ENCODE measurements around the gene SLC66A3. TPM values are rescaled to one million over a fixed set of nuclear protein-coding genes. Genes with fewer than 3 reads are reported as not detected.

The SLC66A3 gene
- total RNA-seq, 1 experiment from 2014 or later = 19.2 TPM

- Histone ChIP-seq H3K9ac (ENCODE audit: low read length) (no peak overlapping the region), H3K79me2 (ENCODE audit: low read length) (no peaks in the 10 kb centered on the region), H3K27me3 (ENCODE audit: low read length) (no peaks in the 10 kb centered on the region), H3K4me3 (ENCODE audit: low read length) (no peak overlapping the region), H3K4me2 (ENCODE audit: low read length) (no peak overlapping the region), H3F3A (ENCODE audit: low read length, unreplicated experiment) (no peaks in the 10 kb centered on the region), H3K4me1 (ENCODE audit: insufficient read depth, low read length) (no peaks in the 10 kb centered on the region), H3K36me3 (ENCODE audit: low read depth, low read length) (peaks cover 6% of the 10 kb centered on the region; the same call in 1 of the 2 replicates), H3K9me2 (replicated peaks; ENCODE audit: low read length) (no peaks in the 10 kb centered on the region), H4K20me1 (ENCODE audit: low read length) (no peaks in the 10 kb centered on the region), H3K9me3 (ENCODE audit: low read length) (no peaks in the 10 kb centered on the region), H2AFZ (ENCODE audit: low read length) (no peak overlapping the region), H3K27ac (ENCODE audit: low read length) (no peak overlapping the region)
- intact Hi-C loops (cut with micrococcal nuclease) = no loop called here
- no peak for DNase-seq
- POLR2A ChIA-PET (ENCODE audit: unreplicated experiment) = no interaction called here
- TF ChIP-seq EZH2phosphoT487 (IDR thresholded peaks at IDR 0.05; ENCODE audit: borderline replicate concordance, low read length) (no peak), EZH2 (IDR thresholded peaks at IDR 0.05; ENCODE audit: low read length, unreplicated experiment) (no peak), CTCF (conservative IDR thresholded peaks at IDR 0.05; ENCODE audit: low read depth, low read length) (no peak)
- CTCF ChIA-PET = no interaction called here
- no peak for ATAC-seq
- TSS peak; percentile 0 for BruUV-seq (replicated peaks)
Observed at GRCh38 chr2:11179899-11180298, 24.6 kb downstream of the SLC66A3 start.

DNA sequence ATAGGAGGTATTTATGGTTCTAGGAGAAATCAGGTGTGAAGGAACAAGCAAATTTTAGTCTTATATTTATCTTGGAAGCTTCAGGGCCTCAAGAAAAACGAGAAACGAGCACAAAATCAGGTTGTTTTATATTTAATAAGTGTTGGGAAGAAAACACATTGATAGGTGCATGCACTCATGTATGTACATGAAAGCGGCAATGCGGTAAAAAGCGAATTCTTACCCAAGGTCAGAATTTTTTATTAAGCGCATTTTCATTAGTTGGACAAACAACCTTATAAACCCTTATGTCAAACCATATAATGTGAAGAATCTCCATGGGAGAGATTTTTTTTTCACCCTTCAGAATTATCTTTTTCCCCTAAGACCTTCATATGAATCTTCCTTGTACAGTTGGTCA lies 25.4 kb downstream of the SLC66A3 start:
- H3K27ac ChIP-seq (ENCODE audit: low read length) = no peak overlapping the region
- no peak for DNase-seq
- no peak overlapping the region for H2AFZ ChIP-seq (ENCODE audit: low read length)
- H3K79me2 ChIP-seq (ENCODE audit: low read length) = no peaks in the 10 kb centered on the region
- H3K36me3 ChIP-seq (ENCODE audit: low read depth, low read length) = peaks cover 6% of the 10 kb centered on the region; the same call in 1 of the 2 replicates
- no peaks in the 10 kb centered on the region for H3K9me2 ChIP-seq (replicated peaks; ENCODE audit: low read length)
- BruUV-seq (replicated peaks) = no TSS peak
- H3K4me1 ChIP-seq (ENCODE audit: insufficient read depth, low read length) = no peaks in the 10 kb centered on the region
- no peak overlapping the region for H3K9ac ChIP-seq (ENCODE audit: low read length)
- no peak overlapping the region for H3K4me3 ChIP-seq (ENCODE audit: low read length)
- ATAC-seq = no peak
- H3F3A ChIP-seq (ENCODE audit: low read length, unreplicated experiment) = no peaks in the 10 kb centered on the region
- intact Hi-C loops (cut with micrococcal nuclease) = no loop called here
- no peaks in the 10 kb centered on the region for H4K20me1 ChIP-seq (ENCODE audit: low read length)
- no peak for TF ChIP-seq CTCF (conservative IDR thresholded peaks at IDR 0.05; ENCODE audit: low read depth, low read length)
- TF ChIP-seq EZH2phosphoT487 (IDR thresholded peaks at IDR 0.05; ENCODE audit: borderline replicate concordance, low read length) = no peak
- TF ChIP-seq EZH2 (IDR thresholded peaks at IDR 0.05; ENCODE audit: low read length, unreplicated experiment) = no peak
- no peak overlapping the region for H3K4me2 ChIP-seq (ENCODE audit: low read length)
- H3K27me3 ChIP-seq (ENCODE audit: low read length) = no peaks in the 10 kb centered on the region
- H3K9me3 ChIP-seq (ENCODE audit: low read length) = no peaks in the 10 kb centered on the region
- CTCF ChIA-PET = no interaction called here
- POLR2A ChIA-PET (ENCODE audit: unreplicated experiment) = no interaction called here

GRCh38 chr2:11182951-11183350 lies 27.7 kb downstream of the SLC66A3 start:
- CTCF ChIA-PET = no interaction called here

More at GRCh38 chr2:11182951-11183350, 27.7 kb downstream of the SLC66A3 start:
- Histone ChIP-seq H3K4me2 (ENCODE audit: low read length) (no peak overlapping the region), H3K27ac (ENCODE audit: low read length) (no peak overlapping the region), H2AFZ (ENCODE audit: low read length) (no peak overlapping the region), H3K9me3 (ENCODE audit: low read length) (no peaks in the 10 kb centered on the region), H3K4me1 (ENCODE audit: insufficient read depth, low read length) (peaks cover 7% of the 10 kb centered on the region; the same call in 1 of the 2 replicates), H3K9me2 (replicated peaks; ENCODE audit: low read length) (no peaks in the 10 kb centered on the region), H3K4me3 (ENCODE audit: low read length) (no peak overlapping the region), H3K9ac (ENCODE audit: low read length) (no peak overlapping the region), H4K20me1 (ENCODE audit: low read length) (no peaks in the 10 kb centered on the region), H3F3A (ENCODE audit: low read length, unreplicated experiment) (no peaks in the 10 kb centered on the region), H3K27me3 (ENCODE audit: low read length) (no peaks in the 10 kb centered on the region), H3K36me3 (ENCODE audit: low read depth, low read length) (peaks cover 6% of the 10 kb centered on the region; the same call in 1 of the 2 replicates), H3K79me2 (ENCODE audit: low read length) (no peaks in the 10 kb centered on the region)
- DNase-seq (no peak), ATAC-seq (no peak)
- BruUV-seq (replicated peaks) = no TSS peak
- no peak for TF ChIP-seq CTCF (conservative IDR thresholded peaks at IDR 0.05; ENCODE audit: low read depth, low read length)
- no peak for TF ChIP-seq EZH2 (IDR thresholded peaks at IDR 0.05; ENCODE audit: low read length, unreplicated experiment)
- TF ChIP-seq EZH2phosphoT487 (IDR thresholded peaks at IDR 0.05; ENCODE audit: borderline replicate concordance, low read length) = no peak
- POLR2A ChIA-PET (ENCODE audit: unreplicated experiment) = no interaction called here
- intact Hi-C loops (cut with micrococcal nuclease) = no loop called here
